Progenitor cell of endocrine pancreas (in vitro differentiated cells): ENCODE data around the gene CDH20. TPM values are rescaled to one million over a fixed set of nuclear protein-coding genes. Genes with fewer than 3 reads are reported as not detected.

Experiments used
- DNase-seq: peaks from one replicate; pipeline ENCODE4 v3.0.0; 2021; ENCODE audit warnings: low spot score; ENCODE audit not compliant: unreplicated experiment
- H3K27ac Mint-ChIP-seq: 2 replicates; pipeline ENCODE4 v1.8.0; 2021; ENCODE audit warnings: mild to moderate bottlenecking, moderate library complexity, mixed read lengths
- H3K27me3 Mint-ChIP-seq: 2 replicates; pipeline ENCODE4 v1.8.0; 2021; ENCODE audit warnings: mixed read lengths
- H3K36me3 Mint-ChIP-seq: 2 replicates; pipeline ENCODE4 v1.8.0; 2022; ENCODE audit warnings: mixed read lengths; ENCODE audit not compliant: insufficient read depth
- H3K4me1 Mint-ChIP-seq: 2 replicates; pipeline ENCODE4 v1.8.0; 2021; ENCODE audit warnings: low read depth, mixed read lengths
- H3K4me3 Mint-ChIP-seq: 2 replicates; pipeline ENCODE4 v1.8.0; 2021; ENCODE audit warnings: low read depth, mild to moderate bottlenecking, moderate library complexity, mixed read lengths
- H3K9me3 Mint-ChIP-seq: 2 replicates; pipeline ENCODE4 v1.8.0; 2021; ENCODE audit warnings: low read depth, mixed read lengths
- total RNA-seq: library from RNA; stranded (reverse); gene quantifications from 2 replicates; pipeline ENCODE4 v1.2.1, GENCODE V29; 2021
- TF ChIP-seq, protein P1 (sequence below): fragments of 200-600 bp; sonication (generic); IDR thresholded peaks from one replicate; pipeline ENCODE4 v1.5.0; 2021; ENCODE audit warnings: antibody characterized with exemption, mild to moderate bottlenecking; ENCODE audit not compliant: unreplicated experiment

Gene CDH20
- total RNA-seq, 1 donor from 2014 or later = 0.65 TPM

DNA sequence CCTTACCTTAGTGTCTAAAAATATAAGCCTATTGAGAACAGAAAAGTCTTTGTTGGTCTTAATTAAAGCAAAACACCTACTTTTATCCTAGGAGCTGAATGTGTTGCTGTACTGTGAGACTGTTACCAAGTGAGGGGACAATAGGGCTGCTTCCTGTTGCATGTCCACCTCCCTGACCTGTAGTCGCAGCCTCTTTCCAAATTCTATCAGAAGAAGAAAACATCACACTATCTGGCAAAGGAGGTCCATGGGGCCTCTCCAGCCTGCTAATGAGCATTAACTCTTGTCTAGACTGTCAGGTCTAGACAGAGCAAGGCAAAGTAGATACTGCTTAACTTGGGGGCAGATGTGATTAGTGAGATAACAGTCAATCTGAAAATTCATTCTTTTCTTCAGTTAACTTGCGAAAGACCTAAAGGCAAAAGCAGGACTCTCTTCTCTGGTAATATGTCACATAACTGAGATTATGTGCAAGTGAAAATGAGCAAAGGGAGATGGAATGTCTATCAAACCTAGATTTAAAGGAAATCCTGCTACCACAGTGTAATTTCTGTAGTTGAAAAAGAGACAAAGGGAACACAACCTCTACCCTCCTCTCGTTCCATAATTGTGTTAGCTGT is 66.9 kb downstream of the CDH20 start:
- Mint-ChIP-seq H3K36me3 (no peaks in the 10 kb centered on the region), H3K9me3 (peaks cover 3% of the 10 kb centered on the region), H3K4me3 (no peak overlapping the region), H3K27ac (no peak overlapping the region), H3K4me1 (no peaks in the 10 kb centered on the region), H3K27me3 (no peaks in the 10 kb centered on the region)
- TF ChIP-seq, protein P1, sequence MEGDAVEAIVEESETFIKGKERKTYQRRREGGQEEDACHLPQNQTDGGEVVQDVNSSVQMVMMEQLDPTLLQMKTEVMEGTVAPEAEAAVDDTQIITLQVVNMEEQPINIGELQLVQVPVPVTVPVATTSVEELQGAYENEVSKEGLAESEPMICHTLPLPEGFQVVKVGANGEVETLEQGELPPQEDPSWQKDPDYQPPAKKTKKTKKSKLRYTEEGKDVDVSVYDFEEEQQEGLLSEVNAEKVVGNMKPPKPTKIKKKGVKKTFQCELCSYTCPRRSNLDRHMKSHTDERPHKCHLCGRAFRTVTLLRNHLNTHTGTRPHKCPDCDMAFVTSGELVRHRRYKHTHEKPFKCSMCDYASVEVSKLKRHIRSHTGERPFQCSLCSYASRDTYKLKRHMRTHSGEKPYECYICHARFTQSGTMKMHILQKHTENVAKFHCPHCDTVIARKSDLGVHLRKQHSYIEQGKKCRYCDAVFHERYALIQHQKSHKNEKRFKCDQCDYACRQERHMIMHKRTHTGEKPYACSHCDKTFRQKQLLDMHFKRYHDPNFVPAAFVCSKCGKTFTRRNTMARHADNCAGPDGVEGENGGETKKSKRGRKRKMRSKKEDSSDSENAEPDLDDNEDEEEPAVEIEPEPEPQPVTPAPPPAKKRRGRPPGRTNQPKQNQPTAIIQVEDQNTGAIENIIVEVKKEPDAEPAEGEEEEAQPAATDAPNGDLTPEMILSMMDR = no peak
- no peak for DNase-seq

DNA sequence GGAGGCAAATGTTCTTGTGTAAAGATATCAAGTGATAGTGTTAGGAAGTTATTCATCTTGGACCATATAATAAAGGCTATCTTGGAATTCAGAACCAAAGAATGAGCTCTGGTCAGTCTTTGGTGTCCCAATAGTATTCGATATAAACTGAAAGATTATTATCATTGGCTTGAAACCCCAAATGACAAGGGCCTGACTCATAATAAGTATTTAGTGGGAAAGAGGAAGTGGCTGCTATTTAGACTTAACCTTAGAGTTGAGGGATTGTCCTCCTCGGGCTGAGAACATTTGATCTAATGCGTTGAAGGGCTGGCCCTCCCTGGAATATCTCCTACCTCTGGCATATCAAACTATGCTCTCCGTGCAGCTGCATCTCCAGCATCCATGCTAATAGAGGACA is 67.5 kb downstream of the CDH20 start:
- Mint-ChIP-seq H3K27me3 (no peaks in the 10 kb centered on the region), H3K27ac (no peak overlapping the region), H3K4me3 (no peak overlapping the region), H3K9me3 (peaks cover 3% of the 10 kb centered on the region), H3K4me1 (no peaks in the 10 kb centered on the region), H3K36me3 (no peaks in the 10 kb centered on the region)
- TF ChIP-seq, protein P1 = no peak
- DNase-seq = no peak

DNA sequence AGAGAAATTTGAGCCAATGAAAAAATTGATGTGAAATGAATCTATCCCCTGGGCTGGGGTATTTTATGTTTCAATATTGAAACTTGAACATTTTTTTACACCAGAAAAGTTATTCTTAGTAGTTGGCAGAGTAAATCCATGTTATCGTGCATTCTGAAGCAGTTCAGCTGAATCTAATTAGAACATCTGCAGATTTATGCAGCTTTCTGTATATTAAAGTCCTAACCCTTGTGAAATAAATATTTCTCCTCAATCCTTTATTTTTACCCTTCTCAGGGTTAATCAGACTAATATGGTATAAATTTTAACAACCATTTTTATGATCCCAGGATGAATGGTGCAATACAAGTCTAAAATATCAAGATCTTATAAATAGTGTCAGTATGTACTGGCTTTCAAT is 69.5 kb downstream of the CDH20 start:
- Mint-ChIP-seq H3K4me3 (no peak overlapping the region), H3K9me3 (peaks cover 3% of the 10 kb centered on the region), H3K4me1 (no peaks in the 10 kb centered on the region), H3K36me3 (no peaks in the 10 kb centered on the region), H3K27me3 (no peaks in the 10 kb centered on the region), H3K27ac (no peak overlapping the region)
- TF ChIP-seq, protein P1 = no peak
- no peak for DNase-seq

DNA sequence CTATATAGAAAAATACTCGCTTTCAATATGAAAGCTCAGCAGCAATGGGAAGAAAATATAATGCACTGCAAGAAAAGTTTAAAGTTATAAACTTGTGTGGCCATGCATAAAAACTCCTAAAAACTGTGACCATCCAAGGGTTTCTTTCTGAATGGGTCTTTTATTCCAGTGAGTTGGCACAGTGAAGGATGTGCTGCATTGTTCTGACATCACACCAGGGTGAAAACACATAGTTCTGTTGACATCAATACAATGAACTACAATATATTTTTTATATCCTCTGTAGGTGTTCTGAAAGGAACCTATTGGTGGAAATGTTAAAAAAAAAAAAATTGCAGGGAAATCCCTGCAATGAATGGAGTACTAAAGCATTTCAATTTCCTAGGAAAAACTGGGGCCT is 80.2 kb downstream of the CDH20 start:
- TF ChIP-seq, protein P1 = no peak
- Mint-ChIP-seq H3K27me3 (no peaks in the 10 kb centered on the region), H3K9me3 (no peaks in the 10 kb centered on the region), H3K4me1 (no peaks in the 10 kb centered on the region), H3K4me3 (no peak overlapping the region), H3K36me3 (no peaks in the 10 kb centered on the region), H3K27ac (no peak overlapping the region)
- DNase-seq = no peak

DNA sequence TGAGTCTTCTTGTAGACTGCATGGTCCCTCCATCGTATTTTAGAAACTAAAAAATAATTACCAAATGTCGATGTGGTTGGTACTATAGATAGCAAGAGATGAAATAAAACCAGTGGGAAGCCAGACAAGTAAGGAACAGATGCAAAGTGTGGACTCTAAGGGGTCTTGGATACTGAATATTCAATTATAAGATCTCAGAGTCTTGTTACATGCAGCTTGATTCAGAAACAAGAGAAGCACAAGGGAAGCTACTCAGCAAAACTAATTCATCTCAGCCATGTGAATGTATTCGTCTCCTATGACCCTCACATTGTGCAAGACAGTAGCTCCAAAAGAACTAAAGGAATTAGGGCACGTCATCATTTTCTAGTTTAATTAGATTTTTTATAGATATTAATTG is 80.9 kb downstream of the CDH20 start:
- no peaks in the 10 kb centered on the region for H3K9me3 Mint-ChIP-seq
- no peak overlapping the region for H3K27ac Mint-ChIP-seq
- TF ChIP-seq, protein P1 = no peak
- no peaks in the 10 kb centered on the region for H3K27me3 Mint-ChIP-seq
- DNase-seq = no peak
- no peaks in the 10 kb centered on the region for H3K36me3 Mint-ChIP-seq
- no peaks in the 10 kb centered on the region for H3K4me1 Mint-ChIP-seq
- H3K4me3 Mint-ChIP-seq = no peak overlapping the region
